Stomach (tissue), 9 donors: Measurements from ENCODE around the gene DCAF5. TPM values are rescaled to one million over a fixed set of nuclear protein-coding genes. Genes with fewer than 3 reads are reported as not detected.

ENCODE experiments used
- DNase-seq, 2 donors: peaks; one replicate each; pipeline versions ENCODE4 v3.0.0 to v3.0.0-alpha.2; 2013 to 2019
- H3K27ac ChIP-seq, 5 donors: fragments of 200-600 bp in 4 of 5; sonication (generic) in 4 of 5; one replicate each; pipeline ENCODE4 v1.5.1; 2013 to 2019; ENCODE audit warnings: mild to moderate bottlenecking in 1 of 5, moderate library complexity in 1 of 5
- H3K27me3 ChIP-seq, 3 donors: fragments of 200-600 bp; sonication (generic); one replicate each; pipeline ENCODE4 v1.5.1; 2017 to 2019; ENCODE audit warnings: mixed run types in 1 of 3
- H3K36me3 ChIP-seq, 4 donors: fragments of 200-600 bp; sonication (generic); 1 replicate in 3 of 4; 2 replicates in 1 of 4; pipeline ENCODE4 v1.5.1; 2016 to 2019
- H3K4me1 ChIP-seq, 4 donors: fragments of 200-600 bp; sonication (generic); one replicate each; pipeline ENCODE4 v1.5.1; 2016 to 2019
- H3K4me3 ChIP-seq, 4 donors: fragments of 200-600 bp; sonication (generic) in 3 of 4; one replicate each; pipeline ENCODE4 v1.5.1; 2016 to 2019; ENCODE audit warnings: mild to moderate bottlenecking in 1 of 4
- H3K9me3 ChIP-seq, 4 donors: fragments of 200-600 bp; sonication (generic); one replicate each; pipeline ENCODE4 v1.5.1; 2016 to 2019
- CTCF ChIP-seq, 7 experiments: fragments of 450-650 bp in 4 of 7; fragments of 200-600 bp in 3 of 7; sonication (generic) in 3 of 7; IDR thresholded peaks; one replicate each; pipeline ENCODE4 v1.5.1; 2016 to 2019; ENCODE audit warnings: antibody characterized with exemption in 7 of 7, control low read depth in 2 of 7, mild to moderate bottlenecking in 1 of 7
- EP300 ChIP-seq: sonication (generic); formaldehyde crosslinking; IDR thresholded peaks from one replicate; pipeline ENCODE4 v1.6.1; 2017; ENCODE audit warnings: antibody characterized with exemption
- POLR2A ChIP-seq, 4 donors: fragments of 450-650 bp; IDR thresholded peaks; one replicate each; pipeline ENCODE4 v1.6.1; 2016; ENCODE audit warnings: antibody characterized with exemption in 4 of 4, control low read depth in 2 of 4, mild to moderate bottlenecking in 1 of 4, moderate library complexity in 1 of 4
- POLR2AphosphoS5 ChIP-seq, 3 donors: sonication (generic); formaldehyde crosslinking; IDR thresholded peaks; one replicate each; pipeline ENCODE4 v1.6.1; 2016; ENCODE audit warnings: antibody characterized with exemption in 3 of 3
- WGBS, 5 donors: extraction: QIAGEN DNeasy Blood & Tissue Kit in 3 of 5; methylation state at CpG; one replicate each; pipeline versions ENCODE4 v1.1.5 to v1.1.7; 2013 to 2018; 5-methylcytosine and 5-hydroxymethylcytosine counted together
- intact Hi-C: fragments of 100-400 bp; cut with DNase I; formaldehyde crosslinking; loops from one replicate; pipeline ENCODE4 v1.15.1; 2023; ENCODE audit warnings: low total_unique reads
- polyA plus RNA-seq, 3 donors: library from polyadenylated mRNA; stranded (reverse); fragments of 200-250 nt; gene quantifications; one replicate each; pipeline ENCODE4 v1.2.3, GENCODE V29; 2013
- total RNA-seq, 5 donors: library from RNA; depleted of rRNA; stranded (reverse); fragments of >200 nt; gene quantifications; one replicate each; pipeline versions ENCODE4 v1.1.0 to v1.2.3, GENCODE V29; 2014 to 2016
- donor health status: healthy with polysubstance abuse.
- donor health status: Bipolar disorder and iron deficiency.
- donor health status: healthy.

The DCAF5 gene
- total and polyA plus RNA-seq, 8 donors = 13.9 to 80.5 (median 26.9) TPM

GRCh38 chr14:69040353-69040752 lies 112.6 kb downstream of the DCAF5 start:
- no peaks in the 10 kb centered on the region for H3K27me3 ChIP-seq
- 83 to 96% (median 91%) methylated on average over 2 of the region's 2 CpGs for WGBS, 5 donors
- H3K36me3 ChIP-seq = no peaks in the 10 kb centered on the region
- DNase-seq = no peak
- H3K4me1 ChIP-seq = peaks cover 31 to 52% (median 38%) of the 10 kb centered on the region in 4 donors
- no peak for TF ChIP-seq CTCF (IDR thresholded peaks at IDR 0.05)
- TF ChIP-seq POLR2AphosphoS5 (IDR thresholded peaks at IDR 0.05) = no peak
- TF ChIP-seq EP300 = no peak
- no peak for TF ChIP-seq POLR2A (IDR thresholded peaks at IDR 0.05)
- H3K9me3 ChIP-seq = no peaks in the 10 kb centered on the region
- peak overlapping the region in 1 of 5 donors; percentile 71 for H3K27ac ChIP-seq
- intact Hi-C loops = no loop called here
- no peak overlapping the region for H3K4me3 ChIP-seq

GRCh38 chr14:69039288-69039628 lies 113.7 kb downstream of the DCAF5 start:
- Histone ChIP-seq H3K4me1 (peaks cover 20 to 41% (median 28%) of the 10 kb centered on the region in 4 donors), H3K36me3 (no peaks in the 10 kb centered on the region), H3K27ac (peak overlapping the region in 4 of 5 donors; percentile 13 to 71 (median 45)), H3K9me3 (no peaks in the 10 kb centered on the region), H3K4me3 (no peak overlapping the region), H3K27me3 (no peaks in the 10 kb centered on the region)
- intact Hi-C loops = no loop called here
- peak in 1 of 3 donors; percentile 25 for TF ChIP-seq POLR2AphosphoS5 (IDR thresholded peaks at IDR 0.05)
- TF ChIP-seq CTCF (IDR thresholded peaks at IDR 0.05) = no peak
- no peak for DNase-seq

- no peaks in the 10 kb centered on the region for H3K36me3 ChIP-seq
- no peaks in the 10 kb centered on the region for H3K27me3 ChIP-seq
- peaks cover 14 to 35% (median 22%) of the 10 kb centered on the region in 4 donors for H3K4me1 ChIP-seq
- TF ChIP-seq EP300 (no peak), POLR2AphosphoS5 (IDR thresholded peaks at IDR 0.05) (no peak), POLR2A (IDR thresholded peaks at IDR 0.05) (no peak), CTCF (IDR thresholded peaks at IDR 0.05) (no peak)
- DNase-seq = peak in 1 of 2 donors; percentile 69
- no peaks in the 10 kb centered on the region for H3K9me3 ChIP-seq
- intact Hi-C loops = no loop called here
- H3K4me3 ChIP-seq = no peak overlapping the region
- H3K27ac ChIP-seq = peak overlapping the region in 4 of 5 donors; percentile 29 to 71 (median 54)
- 44 to 51% (median 48%) methylated on average over 7 of the region's 7 CpGs for WGBS, 5 donors
Observed at GRCh38 chr14:69038455-69039287, 114.2 kb downstream of the DCAF5 start.

- peak overlapping the region in 4 of 5 donors; percentile 29 to 71 (median 54) for H3K27ac ChIP-seq
- TF ChIP-seq POLR2A (IDR thresholded peaks at IDR 0.05) (no peak), CTCF (IDR thresholded peaks at IDR 0.05) (no peak), POLR2AphosphoS5 (IDR thresholded peaks at IDR 0.05) (no peak), EP300 (no peak)
- no peaks in the 10 kb centered on the region for H3K27me3 ChIP-seq
- peaks cover 7 to 28% (median 14%) of the 10 kb centered on the region in 4 donors for H3K4me1 ChIP-seq
- H3K4me3 ChIP-seq = no peak overlapping the region
- intact Hi-C loops = no loop called here
- no peaks in the 10 kb centered on the region for H3K36me3 ChIP-seq
- DNase-seq = no peak
- WGBS, 5 donors = 55 to 66% (median 59%) methylated on average over 7 of the region's 7 CpGs
- no peaks in the 10 kb centered on the region for H3K9me3 ChIP-seq
Observed at GRCh38 chr14:69037790-69038454, 115.0 kb downstream of the DCAF5 start.
